ENCODE measurements around the gene UBA6. TPM values are rescaled to one million over a fixed set of nuclear protein-coding genes. Genes with fewer than 3 reads are reported as not detected.
A peak's percentile ranks its signal among the peaks of the same experiment; 100 is the strongest.

The UBA6 gene
- total and polyA plus RNA-seq, 9 donors, result 26.3 to 58.6 (median 36.0) TPM

GRCh38 chr4:67699603-67700002 is 1.4 kb downstream of the UBA6 start:
- Histone ChIP-seq H3K27me3 (ENCODE audit: control insufficient read depth, insufficient read depth, low read length) (no peaks in the 10 kb centered on the region), H3K9me3 (replicated peaks; ENCODE audit: control insufficient read depth, low read depth, low read length) (no peaks in the 10 kb centered on the region), H3K36me3 (ENCODE audit: control insufficient read depth, insufficient read depth, low read length) (no peaks in the 10 kb centered on the region), H3K4me3 (ENCODE audit: low read length) (peak overlapping the region; percentile 81), H3K27ac (ENCODE audit: low read length) (peak overlapping the region; percentile 98), H3K4me1 (ENCODE audit: control insufficient read depth, insufficient read depth, low read length) (peaks cover 6% of the 10 kb centered on the region)
- DNase-seq, result no peak
- 88% methylated on average over 15 of the region's 18 CpGs for WGBS (ENCODE audit: insufficient coverage)

- Histone ChIP-seq H3K4me1 (ENCODE audit: control insufficient read depth, insufficient read depth, low read length) (peaks cover 6% of the 10 kb centered on the region), H3K27me3 (ENCODE audit: control insufficient read depth, insufficient read depth, low read length) (no peaks in the 10 kb centered on the region), H3K9me3 (replicated peaks; ENCODE audit: control insufficient read depth, low read depth, low read length) (no peaks in the 10 kb centered on the region), H3K4me3 (ENCODE audit: low read length) (no peak overlapping the region), H3K36me3 (ENCODE audit: control insufficient read depth, insufficient read depth, low read length) (no peaks in the 10 kb centered on the region), H3K27ac (ENCODE audit: low read length) (no peak overlapping the region)
- DNase-seq, result no peak
- WGBS (ENCODE audit: insufficient coverage), result 95% methylated on average over 4 of the region's 7 CpGs
Observed at GRCh38 chr4:67697860-67698687, 2.9 kb downstream of the UBA6 start.

GRCh38 chr4:67696061-67696460 is 4.9 kb downstream of the UBA6 start:
- no peaks in the 10 kb centered on the region for H3K9me3 ChIP-seq (replicated peaks; ENCODE audit: control insufficient read depth, low read depth, low read length)
- H3K4me3 ChIP-seq (ENCODE audit: low read length), result no peak overlapping the region
- no peaks in the 10 kb centered on the region for H3K27me3 ChIP-seq (ENCODE audit: control insufficient read depth, insufficient read depth, low read length)
- H3K4me1 ChIP-seq (ENCODE audit: control insufficient read depth, insufficient read depth, low read length), result peaks cover 6% of the 10 kb centered on the region
- WGBS (ENCODE audit: insufficient coverage), result no CpG with 5 or more reads among the region's 2 CpGs
- no peak for DNase-seq
- peaks cover 9% of the 10 kb centered on the region for H3K36me3 ChIP-seq (ENCODE audit: control insufficient read depth, insufficient read depth, low read length)
- no peak overlapping the region for H3K27ac ChIP-seq (ENCODE audit: low read length)

- H3K27ac ChIP-seq (ENCODE audit: low read length), result no peak overlapping the region
- no peaks in the 10 kb centered on the region for H3K27me3 ChIP-seq (ENCODE audit: control insufficient read depth, insufficient read depth, low read length)
- H3K4me1 ChIP-seq (ENCODE audit: control insufficient read depth, insufficient read depth, low read length), result peaks cover 3% of the 10 kb centered on the region
- no peak overlapping the region for H3K4me3 ChIP-seq (ENCODE audit: low read length)
- peaks cover 9% of the 10 kb centered on the region for H3K36me3 ChIP-seq (ENCODE audit: control insufficient read depth, insufficient read depth, low read length)
- H3K9me3 ChIP-seq (replicated peaks; ENCODE audit: control insufficient read depth, low read depth, low read length), result no peaks in the 10 kb centered on the region
- DNase-seq, result no peak
- no CpG with 5 or more reads among the region's 3 CpGs for WGBS (ENCODE audit: insufficient coverage)
Observed at GRCh38 chr4:67694662-67695061, 6.3 kb downstream of the UBA6 start.

GRCh38 chr4:67691328-67691727 is 9.6 kb downstream of the UBA6 start:
- Histone ChIP-seq H3K4me1 (ENCODE audit: control insufficient read depth, insufficient read depth, low read length) (no peaks in the 10 kb centered on the region), H3K36me3 (ENCODE audit: control insufficient read depth, insufficient read depth, low read length) (peaks cover 9% of the 10 kb centered on the region), H3K9me3 (replicated peaks; ENCODE audit: control insufficient read depth, low read depth, low read length) (no peaks in the 10 kb centered on the region), H3K27me3 (ENCODE audit: control insufficient read depth, insufficient read depth, low read length) (no peaks in the 10 kb centered on the region), H3K27ac (ENCODE audit: low read length) (no peak overlapping the region), H3K4me3 (ENCODE audit: low read length) (no peak overlapping the region)
- no peak for DNase-seq

GRCh38 chr4:67687636-67688035 is 13.3 kb downstream of the UBA6 start:
- Histone ChIP-seq H3K4me3 (ENCODE audit: low read length) (no peak overlapping the region), H3K27me3 (ENCODE audit: control insufficient read depth, insufficient read depth, low read length) (no peaks in the 10 kb centered on the region), H3K4me1 (ENCODE audit: control insufficient read depth, insufficient read depth, low read length) (no peaks in the 10 kb centered on the region), H3K27ac (ENCODE audit: low read length) (no peak overlapping the region), H3K36me3 (ENCODE audit: control insufficient read depth, insufficient read depth, low read length) (peaks cover 8% of the 10 kb centered on the region), H3K9me3 (replicated peaks; ENCODE audit: control insufficient read depth, low read depth, low read length) (no peaks in the 10 kb centered on the region)
- 70% methylated on average over 2 of the region's 4 CpGs for WGBS (ENCODE audit: insufficient coverage)
- no peak for DNase-seq

- no CpG with 5 or more reads among the region's 5 CpGs for WGBS (ENCODE audit: insufficient coverage)
- H3K9me3 ChIP-seq (replicated peaks; ENCODE audit: control insufficient read depth, low read depth, low read length), result no peaks in the 10 kb centered on the region
- no peaks in the 10 kb centered on the region for H3K4me1 ChIP-seq (ENCODE audit: control insufficient read depth, insufficient read depth, low read length)
- no peak overlapping the region for H3K4me3 ChIP-seq (ENCODE audit: low read length)
- H3K27me3 ChIP-seq (ENCODE audit: control insufficient read depth, insufficient read depth, low read length), result no peaks in the 10 kb centered on the region
- H3K27ac ChIP-seq (ENCODE audit: low read length), result no peak overlapping the region
- peaks cover 7% of the 10 kb centered on the region for H3K36me3 ChIP-seq (ENCODE audit: control insufficient read depth, insufficient read depth, low read length)
- no peak for DNase-seq
Observed at GRCh38 chr4:67685532-67685859, 15.5 kb downstream of the UBA6 start.

- no peaks in the 10 kb centered on the region for H3K4me1 ChIP-seq (ENCODE audit: control insufficient read depth, insufficient read depth, low read length)
- DNase-seq, result no peak
- no peaks in the 10 kb centered on the region for H3K27me3 ChIP-seq (ENCODE audit: control insufficient read depth, insufficient read depth, low read length)
- H3K4me3 ChIP-seq (ENCODE audit: low read length), result no peak overlapping the region
- H3K9me3 ChIP-seq (replicated peaks; ENCODE audit: control insufficient read depth, low read depth, low read length), result no peaks in the 10 kb centered on the region
- H3K27ac ChIP-seq (ENCODE audit: low read length), result no peak overlapping the region
- peaks cover 7% of the 10 kb centered on the region for H3K36me3 ChIP-seq (ENCODE audit: control insufficient read depth, insufficient read depth, low read length)
- no CpG with 5 or more reads among the region's 1 CpG for WGBS (ENCODE audit: insufficient coverage)
Observed at GRCh38 chr4:67684839-67685531, 16.0 kb downstream of the UBA6 start.

GRCh38 chr4:67682266-67682665 is 18.7 kb downstream of the UBA6 start:
- no peak overlapping the region for H3K27ac ChIP-seq (ENCODE audit: low read length)
- H3K4me3 ChIP-seq (ENCODE audit: low read length), result no peak overlapping the region
- no peaks in the 10 kb centered on the region for H3K9me3 ChIP-seq (replicated peaks; ENCODE audit: control insufficient read depth, low read depth, low read length)
- peaks cover 7% of the 10 kb centered on the region for H3K36me3 ChIP-seq (ENCODE audit: control insufficient read depth, insufficient read depth, low read length)
- WGBS (ENCODE audit: insufficient coverage), result no CpG with 5 or more reads among the region's 1 CpG
- no peaks in the 10 kb centered on the region for H3K4me1 ChIP-seq (ENCODE audit: control insufficient read depth, insufficient read depth, low read length)
- no peak for DNase-seq
- H3K27me3 ChIP-seq (ENCODE audit: control insufficient read depth, insufficient read depth, low read length), result no peaks in the 10 kb centered on the region

GRCh38 chr4:67680581-67681222 is 20.3 kb downstream of the UBA6 start:
- no peak for DNase-seq
- Histone ChIP-seq H3K36me3 (ENCODE audit: control insufficient read depth, insufficient read depth, low read length) (peaks cover 17% of the 10 kb centered on the region), H3K27ac (ENCODE audit: low read length) (no peak overlapping the region), H3K9me3 (replicated peaks; ENCODE audit: control insufficient read depth, low read depth, low read length) (no peaks in the 10 kb centered on the region), H3K4me3 (ENCODE audit: low read length) (no peak overlapping the region), H3K27me3 (ENCODE audit: control insufficient read depth, insufficient read depth, low read length) (no peaks in the 10 kb centered on the region), H3K4me1 (ENCODE audit: control insufficient read depth, insufficient read depth, low read length) (no peaks in the 10 kb centered on the region)
- WGBS (ENCODE audit: insufficient coverage), result no CpG with 5 or more reads among the region's 2 CpGs
